Effector CD8-positive, alpha-beta T cell (primary cell): Measurements from ENCODE around the gene GDPD3.
A peak's percentile ranks its signal among the peaks of the same experiment; 100 is the strongest.

ENCODE experiments used
- DNase-seq: peaks from one replicate; lab custom pipeline; 2025; lab: John Stamatoyannopoulos, UW

The GDPD3 gene

DNA sequence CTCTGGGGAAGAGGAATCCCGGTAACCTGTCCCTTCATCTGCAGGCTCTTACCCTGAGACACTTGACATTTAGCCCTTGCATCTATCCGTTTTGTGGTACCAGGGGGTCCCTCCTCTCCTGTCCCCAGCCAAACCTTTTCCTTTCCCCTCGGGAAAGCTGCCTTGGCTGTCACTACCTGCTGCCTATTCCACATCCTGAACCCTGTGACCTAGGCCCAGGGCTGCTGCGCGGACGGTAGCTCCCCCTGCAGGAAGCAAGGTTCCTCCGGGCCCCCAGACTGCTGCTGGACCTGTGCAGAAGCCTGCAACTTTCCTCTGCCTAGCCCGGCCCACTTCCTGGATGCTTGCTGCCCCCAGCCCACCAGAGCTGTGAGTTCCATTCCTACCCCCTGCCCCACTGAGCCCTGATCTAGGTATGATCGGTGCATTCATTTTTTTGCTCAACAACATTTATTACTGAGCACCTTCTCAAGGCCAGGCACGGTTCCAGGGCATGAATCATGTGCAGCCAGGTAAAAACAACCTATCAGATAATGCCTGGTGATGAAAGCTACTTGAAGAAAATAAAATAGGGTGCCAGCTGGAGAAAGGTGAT is 58.3 kb downstream of the GDPD3 start:
- peak; percentile 9 for DNase-seq
